CD4-positive, alpha-beta T cell (primary cell): ENCODE measurements around the gene PRKRA. TPM values are rescaled to one million over a fixed set of nuclear protein-coding genes. Genes with fewer than 3 reads are reported as not detected.

Source experiments
- ATAC-seq: fragments of 200-7000 bp; cut with Tn5 transposase; one replicate; pipeline ENCODE4 v1.10.0; 2022; ENCODE audit warnings: mild to moderate bottlenecking; ENCODE audit not compliant: poor library complexity
- CTCF ChIA-PET: fragments of 350-600 bp; sonication (Branson Sonifier 250); formaldehyde crosslinking; loops from one replicate; lab custom pipeline; 2021; ENCODE audit warnings: antibody characterized with exemption, inconsistent platforms; lab: Charles Lee
- POLR2A ChIA-PET: fragments of 350-600 bp; sonication (Branson Sonifier 250); formaldehyde crosslinking; loops from one replicate; lab custom pipeline; 2021; ENCODE audit warnings: antibody characterized with exemption, inconsistent platforms; lab: Charles Lee
- DNase-seq, 14 experiments: peaks; one replicate each; pipeline ENCODE4 v3.0.0-alpha.2; 2013 to 2020; ENCODE audit warnings: mixed read lengths in 2 of 14
- H3K27ac ChIP-seq, 2 donors: one replicate each; pipeline versions ENCODE4 v1.5.1 to v1.7.0; 2013; ENCODE audit warnings: low read length in 2 of 2, low read depth in 1 of 2, mild to moderate bottlenecking in 1 of 2
- H3K27me3 ChIP-seq, 2 experiments: 1 replicate in 1 of 2; 2 replicates in 1 of 2; pipeline versions ENCODE4 v1.6.1 to v1.7.0; 2013; ENCODE audit warnings: low read length in 2 of 2, control low read depth in 1 of 2, mild to moderate bottlenecking in 1 of 2, moderate library complexity in 1 of 2; ENCODE audit not compliant: insufficient read depth in 2 of 2, control insufficient read depth in 1 of 2
- H3K36me3 ChIP-seq: one replicate; pipeline ENCODE4 v1.6.1; 2013; ENCODE audit warnings: low read length, control low read depth; ENCODE audit not compliant: insufficient read depth
- H3K4me1 ChIP-seq: one replicate; pipeline ENCODE4 v1.6.1; 2013; ENCODE audit warnings: low read length, control low read depth; ENCODE audit not compliant: insufficient read depth
- H3K4me3 ChIP-seq: one replicate; pipeline ENCODE4 v1.5.1; 2013; ENCODE audit warnings: mild to moderate bottlenecking, low read length, moderate library complexity
- H3K9me3 ChIP-seq, 2 experiments: 1 replicate in 1 of 2; 2 replicates in 1 of 2; pipeline versions ENCODE4 v1.6.1 to v1.7.0; 2013; ENCODE audit warnings: low read length in 2 of 2, mild to moderate bottlenecking in 2 of 2, control low read depth in 1 of 2, moderate library complexity in 1 of 2; ENCODE audit not compliant: control insufficient read depth in 1 of 2, insufficient read depth in 1 of 2
- H3K27ac Mint-ChIP-seq: one replicate; pipeline ENCODE4 v1.8.0; 2020; ENCODE audit warnings: mixed read lengths
- H3K27me3 Mint-ChIP-seq: one replicate; pipeline ENCODE4 v1.8.0; 2021; ENCODE audit warnings: mixed read lengths
- H3K36me3 Mint-ChIP-seq: one replicate; pipeline ENCODE4 v1.8.0; 2021; ENCODE audit warnings: low read depth, mixed read lengths
- H3K4me1 Mint-ChIP-seq: one replicate; pipeline ENCODE4 v1.8.0; 2021; ENCODE audit warnings: low read depth, mixed read lengths
- H3K4me3 Mint-ChIP-seq: one replicate; pipeline ENCODE4 v1.8.0; 2020; ENCODE audit warnings: mild to moderate bottlenecking, mixed read lengths
- H3K9me3 Mint-ChIP-seq: one replicate; pipeline ENCODE4 v1.8.0; 2020; ENCODE audit warnings: mixed read lengths
- CTCF ChIP-seq: fragments of 200-600 bp; IDR thresholded peaks from one replicate; pipeline ENCODE4 v1.8.0; 2022; ENCODE audit warnings: antibody characterized with exemption, mild to moderate bottlenecking
- intact Hi-C, 2 experiments: fragments of 100-400 bp; cut with DNase I in 1 of 2; cut with micrococcal nuclease in 1 of 2; formaldehyde crosslinking; loops; one replicate each; pipeline versions ENCODE4 v1.15.1 to v1.9.0; 2023 to 2025; cut with DNase I, micrococcal nuclease
- total RNA-seq, 174 experiments: library from RNA in 2 of 174; stranded (reverse) in 2 of 174; gene quantifications; one replicate each; pipeline ENCODE4 v1.2.3 and lab custom pipeline; 2021 to 2026

PRKRA gene
- total RNA-seq, 2 experiments from 2014 or later = 118 to 120 TPM

DNA sequence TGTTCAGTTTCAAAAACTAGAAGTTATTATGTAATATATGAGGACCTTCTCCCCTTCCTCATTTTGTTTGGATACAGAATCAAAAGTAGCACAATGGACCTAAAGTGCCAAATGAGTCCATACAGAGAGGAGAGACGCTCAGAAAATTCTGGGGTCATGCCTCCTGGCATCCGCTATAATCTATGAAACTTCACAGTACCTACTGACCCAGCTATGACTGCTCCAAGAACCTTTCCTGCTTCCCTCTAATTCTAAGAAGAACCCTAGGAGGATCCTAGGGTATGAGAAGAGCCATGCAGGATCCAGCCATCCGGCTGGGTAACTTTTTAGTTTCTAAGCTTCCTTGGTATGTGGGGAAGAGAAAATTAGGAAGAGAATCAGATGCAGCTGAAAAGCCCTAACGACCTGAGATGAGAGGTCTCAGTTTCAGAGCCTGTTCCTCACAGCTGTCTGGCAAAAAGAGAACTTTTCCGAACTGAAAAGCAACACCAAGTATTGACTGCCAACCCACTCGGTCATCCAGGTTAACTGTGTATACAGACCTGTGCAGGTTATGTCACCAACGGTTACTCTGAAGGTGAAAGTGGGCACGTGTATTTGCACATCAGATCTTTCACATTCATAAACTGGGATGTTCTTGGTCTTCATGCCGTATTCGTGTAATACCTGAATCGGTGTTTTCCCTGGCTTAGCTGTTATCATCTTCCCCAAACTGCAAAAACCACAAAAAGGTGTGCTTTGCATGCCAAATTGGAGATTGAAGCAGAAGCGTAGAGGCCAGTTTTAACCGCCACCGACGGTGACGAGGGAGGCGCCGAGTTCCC lies 1.1 kb downstream of the PRKRA start:
- Histone ChIP-seq H3K4me3 (peak overlapping the region; percentile 77), H3K36me3 (peaks cover 20% of the 10 kb centered on the region), H3K4me1 (peaks cover 27% of the 10 kb centered on the region), H3K27me3 (no peaks in the 10 kb centered on the region), H3K9me3 (no peaks in the 10 kb centered on the region), H3K27ac (peak overlapping the region; percentile 78 to 98)
- no peak for ATAC-seq
- peak in 2 of 14 experiments; percentile 9 to 95 for DNase-seq
- Mint-ChIP-seq H3K27me3 (no peaks in the 10 kb centered on the region), H3K36me3 (peaks cover 50% of the 10 kb centered on the region), H3K27ac (peak overlapping the region; percentile 97), H3K9me3 (no peaks in the 10 kb centered on the region), H3K4me1 (peaks cover 39% of the 10 kb centered on the region), H3K4me3 (peak overlapping the region; percentile 91)
- intact Hi-C loops = loop anchor here (2.0 to 10.0 kb wide), 4 partner anchors 29 to 1185 kb away; partner anchors contain the start of genes FKBP7 (in 1 of the 2) and NFE2L2 (in 1 of the 2)
- ChIA-PET CTCF (interaction anchor here (1.1 to 2.2 kb wide), 5 partner anchors 9 to 251 kb away, joined by 3 to 13 read pairs (median 4); partner anchors contain the start of gene PLEKHA3), POLR2A (interaction anchor here (1.2 to 3.2 kb wide), 9 partner anchors 19 to 1186 kb away, joined by 3 to 45 read pairs (median 9); partner anchors contain the start of gene PLEKHA3)
- TF ChIP-seq CTCF = no peak

DNA sequence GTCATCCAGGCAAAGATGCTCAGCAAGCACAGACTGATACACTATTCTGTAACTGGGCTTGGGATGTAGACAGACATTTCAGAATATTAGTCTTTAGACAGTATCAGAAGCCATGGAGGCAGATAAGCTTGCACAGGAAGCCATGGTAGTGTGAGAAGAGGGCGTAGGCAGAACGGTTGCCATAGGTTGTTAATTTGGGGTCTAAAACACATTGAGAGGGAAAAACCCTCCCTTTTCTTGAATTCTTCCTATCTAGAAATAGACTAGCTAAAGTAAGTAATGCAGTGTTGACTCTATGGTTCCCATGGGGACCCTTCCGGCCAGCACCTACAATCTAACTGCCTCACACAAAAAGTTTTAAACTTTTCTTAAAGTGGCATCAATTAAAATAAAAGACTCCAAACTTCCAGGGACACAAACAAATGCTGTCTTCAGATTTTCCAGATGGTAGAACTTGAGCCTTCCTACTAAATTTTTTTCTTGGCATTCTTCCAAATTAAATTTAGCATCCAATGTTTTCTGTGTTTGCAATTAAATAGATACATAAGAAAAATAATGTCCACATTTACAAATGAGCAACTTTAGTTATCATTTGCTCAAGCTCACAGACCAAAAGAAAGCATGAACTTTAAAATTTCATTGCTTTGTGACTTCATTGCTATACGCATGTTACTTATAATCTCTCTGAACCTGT lies 1.9 kb downstream of the PRKRA start:
- H3K36me3 ChIP-seq = peaks cover 28% of the 10 kb centered on the region
- no peaks in the 10 kb centered on the region for H3K9me3 ChIP-seq
- H3K9me3 Mint-ChIP-seq = no peaks in the 10 kb centered on the region
- no peak for ATAC-seq
- peaks cover 58% of the 10 kb centered on the region for H3K36me3 Mint-ChIP-seq
- no peaks in the 10 kb centered on the region for H3K27me3 ChIP-seq
- peak overlapping the region; percentile 78 to 98 for H3K27ac ChIP-seq
- intact Hi-C loops = loop anchor here in 1 of 2 experiments (2.0 to 10.0 kb wide), 2 partner anchors 36 to 1184 kb away; partner anchors contain the start of gene NFE2L2
- peak in 2 of 14 experiments; percentile 13 to 28 for DNase-seq
- peak overlapping the region; percentile 97 for H3K27ac Mint-ChIP-seq
- H3K4me3 ChIP-seq = no peak overlapping the region
- CTCF ChIA-PET = interaction anchor here (1.2 to 2.0 kb wide), 2 partner anchors 10 to 34 kb away, joined by 3 to 13 read pairs; no protein-coding TSS in a partner anchor
- POLR2A ChIA-PET = interaction anchor here (1.4 to 3.2 kb wide), 6 partner anchors 30 to 1184 kb away, joined by 4 to 45 read pairs (median 11); partner anchors contain the start of gene PLEKHA3
- H3K4me1 ChIP-seq = peaks cover 27% of the 10 kb centered on the region
- no peak for TF ChIP-seq CTCF
- no peaks in the 10 kb centered on the region for H3K27me3 Mint-ChIP-seq
- H3K4me3 Mint-ChIP-seq = peak overlapping the region; percentile 91
- peaks cover 43% of the 10 kb centered on the region for H3K4me1 Mint-ChIP-seq

GRCh38 chr2:178441426-178441825 lies 9.5 kb downstream of the PRKRA start:
- peaks cover 91% of the 10 kb centered on the region for H3K36me3 Mint-ChIP-seq
- no peaks in the 10 kb centered on the region for H3K4me1 ChIP-seq
- no peak overlapping the region for H3K4me3 Mint-ChIP-seq
- H3K36me3 ChIP-seq = peaks cover 84% of the 10 kb centered on the region
- intact Hi-C loops = loop anchor here in 1 of 2 experiments (10.0 kb wide), 1 partner anchor 1177 kb away; the partner anchor contains the start of gene NFE2L2
- POLR2A ChIA-PET = no interaction called here
- H3K27ac Mint-ChIP-seq = no peak overlapping the region
- no peaks in the 10 kb centered on the region for H3K27me3 ChIP-seq
- no peak for ATAC-seq
- H3K4me3 ChIP-seq = no peak overlapping the region
- DNase-seq = no peak
- CTCF ChIA-PET = interaction anchor here (1.2 kb wide), 1 partner anchor 27 kb away, joined by 3 read pairs; no protein-coding TSS in a partner anchor
- TF ChIP-seq CTCF = no peak
- no peaks in the 10 kb centered on the region for H3K27me3 Mint-ChIP-seq
- no peaks in the 10 kb centered on the region for H3K9me3 Mint-ChIP-seq
- H3K4me1 Mint-ChIP-seq = peaks cover 16% of the 10 kb centered on the region
- H3K9me3 ChIP-seq = no peaks in the 10 kb centered on the region
- H3K27ac ChIP-seq = no peak overlapping the region
